B cell (primary cell): ENCODE results near the gene C1orf185. TPM values are rescaled to one million over a fixed set of nuclear protein-coding genes. Genes with fewer than 3 reads are reported as not detected.

Experiments used
- ATAC-seq: fragments of 200-7000 bp; cut with Tn5 transposase; one replicate; pipeline ENCODE4 v1.10.0; 2021; ENCODE audit warnings: low read depth, mild to moderate bottlenecking, moderate number of reproducible peaks, moderate library complexity
- CTCF ChIA-PET: fragments of 350-600 bp; sonication (Branson Sonifier 250); formaldehyde crosslinking; loops from one replicate; lab custom pipeline; 2021; ENCODE audit warnings: antibody characterized with exemption, inconsistent platforms; lab: Charles Lee
- POLR2A ChIA-PET: fragments of 350-600 bp; sonication (Branson Sonifier 250); formaldehyde crosslinking; loops from one replicate; lab custom pipeline; 2021; ENCODE audit warnings: antibody characterized with exemption; lab: Charles Lee
- DNase-seq: peaks from one replicate; pipeline ENCODE4 v3.0.0; 2013
- H2AFZ ChIP-seq: 2 replicates; pipeline ENCODE4 v1.6.1; 2012; ENCODE audit warnings: mild to moderate bottlenecking, low read depth, low read length; ENCODE audit not compliant: insufficient read depth, poor library complexity, severe bottlenecking
- H3K27ac ChIP-seq, 2 donors: 1 replicate in 1 of 2; 2 replicates in 1 of 2; pipeline ENCODE4 v1.5.1; 2012 to 2013; ENCODE audit warnings: low read length in 2 of 2, mild to moderate bottlenecking in 2 of 2, moderate library complexity in 1 of 2
- H3K27me3 ChIP-seq, 4 experiments: fragments of 200-600 bp in 1 of 4; sonication (generic) in 1 of 4; replicated peaks in 1 of 4; 1 replicate in 2 of 4; 2 replicates in 2 of 4; pipeline versions ENCODE4 v1.6.1 to v1.7.0; 2013 to 2016; ENCODE audit warnings: low read length in 3 of 4, mild to moderate bottlenecking in 2 of 4, mixed read lengths in 1 of 4, moderate library complexity in 1 of 4; ENCODE audit not compliant: insufficient read depth in 4 of 4, control insufficient read depth in 3 of 4; ENCODE audit errors: control extremely low read depth in 1 of 4
- H3K36me3 ChIP-seq, 2 experiments: replicated peaks in 1 of 2; 1 replicate in 1 of 2; 2 replicates in 1 of 2; pipeline versions ENCODE4 v1.6.1 to v1.7.1; 2013; ENCODE audit warnings: low read length in 1 of 2; ENCODE audit not compliant: insufficient read depth in 2 of 2, control insufficient read depth in 1 of 2; ENCODE audit errors: control extremely low read depth in 1 of 2, extremely low read depth in 1 of 2
- H3K4me1 ChIP-seq, 2 donors: fragments of 200-600 bp in 1 of 2; sonication (generic) in 1 of 2; 1 replicate in 1 of 2; 2 replicates in 1 of 2; pipeline versions ENCODE4 v1.5.1 to v1.6.1; 2013 to 2017; ENCODE audit warnings: low read length in 2 of 2; ENCODE audit not compliant: control insufficient read depth in 2 of 2, insufficient read depth in 2 of 2
- H3K4me2 ChIP-seq: replicated peaks from 2 replicates; pipeline ENCODE3; 2012; ENCODE audit warnings: mild to moderate bottlenecking, low read depth, low read length; ENCODE audit not compliant: poor library complexity, severe bottlenecking
- H3K4me3 ChIP-seq, 5 experiments: fragments of 200-600 bp in 1 of 5; sonication (generic) in 1 of 5; 1 replicate in 3 of 5; 2 replicates in 2 of 5; pipeline versions ENCODE4 v1.5.1 to v1.7.0; 2011 to 2016; ENCODE audit warnings: low read length in 4 of 5, mild to moderate bottlenecking in 4 of 5, low read depth in 2 of 5, control low read depth in 1 of 5, moderate library complexity in 1 of 5; ENCODE audit not compliant: insufficient read depth in 1 of 5; ENCODE audit errors: control extremely low read depth in 1 of 5, extremely low read depth in 1 of 5
- H3K79me2 ChIP-seq: fragments of 200-600 bp; sonication (generic); one replicate; pipeline ENCODE4 v1.6.0; 2016; ENCODE audit warnings: low read length; ENCODE audit not compliant: control insufficient read depth, insufficient read depth
- H3K9ac ChIP-seq: fragments of 200-600 bp; sonication (generic); 2 replicates; pipeline ENCODE4 v1.6.1; 2017; ENCODE audit warnings: mild to moderate bottlenecking, low read length, moderate library complexity
- H3K9me3 ChIP-seq, 3 donors: one replicate each; pipeline versions ENCODE4 v1.6.1 to v1.7.1; 2013; ENCODE audit warnings: low read length in 2 of 3; ENCODE audit not compliant: control insufficient read depth in 2 of 3, insufficient read depth in 1 of 3; ENCODE audit errors: control extremely low read depth in 1 of 3
- H4K20me1 ChIP-seq: 2 replicates; pipeline ENCODE4 v1.6.0; 2012; ENCODE audit warnings: mild to moderate bottlenecking, low read length; ENCODE audit not compliant: insufficient read depth, control insufficient read depth, poor library complexity, severe bottlenecking
- H3K27ac Mint-ChIP-seq: one replicate; pipeline ENCODE4 v1.8.0; 2021; ENCODE audit warnings: mixed read lengths
- H3K27me3 Mint-ChIP-seq: one replicate; pipeline ENCODE4 v1.8.0; 2021; ENCODE audit warnings: mixed read lengths
- H3K4me1 Mint-ChIP-seq: one replicate; pipeline ENCODE4 v1.8.0; 2021; ENCODE audit warnings: mixed read lengths
- H3K4me3 Mint-ChIP-seq: one replicate; pipeline ENCODE4 v1.8.0; 2021; ENCODE audit warnings: mixed read lengths
- H3K9me3 Mint-ChIP-seq: one replicate; pipeline ENCODE4 v1.8.0; 2022; ENCODE audit warnings: mixed read lengths; ENCODE audit not compliant: insufficient read depth
- EZH2 ChIP-seq: IDR thresholded peaks from 2 replicates; pipeline ENCODE4 v1.6.1; 2012; ENCODE audit warnings: borderline replicate concordance, low read depth, mild to moderate bottlenecking, moderate library complexity, low read length; ENCODE audit not compliant: insufficient read depth, poor library complexity, severe bottlenecking
- WGBS: methylation state at CpG from one replicate; pipeline ENCODE4 v1.1.5; 2013; ENCODE audit warnings: missing lambda C conversion rate; ENCODE audit not compliant: insufficient coverage; 5-methylcytosine and 5-hydroxymethylcytosine counted together
- intact Hi-C: fragments of 100-400 bp; cut with micrococcal nuclease; formaldehyde crosslinking; loops from one replicate; pipeline ENCODE4 v1.10.0; 2022
- polyA plus RNA-seq: library from polyadenylated mRNA; depleted of rRNA; stranded (reverse); fragments of >200 nt; gene quantifications from 2 replicates; pipeline ENCODE4 v1.2.3, GENCODE V29; 2012
- total RNA-seq, 2 donors: library from RNA; stranded (reverse); fragments of 120-200 nt in 1 of 2; gene quantifications; 1 replicate in 1 of 2; 2 replicates in 1 of 2; pipeline versions ENCODE4 v1.2.3 to v1.2.4, GENCODE V29; 2013 to 2022
- TF ChIP-seq, protein P1 (sequence below): fragments of 200-600 bp; IDR thresholded peaks from one replicate; pipeline ENCODE4 v1.8.0; 2022; ENCODE audit warnings: antibody characterized with exemption, mild to moderate bottlenecking

Gene C1orf185
- total and polyA plus RNA-seq, 2 donors (not counting 1 experiment from before 2014, with no cell fraction given) = not detected

DNA sequence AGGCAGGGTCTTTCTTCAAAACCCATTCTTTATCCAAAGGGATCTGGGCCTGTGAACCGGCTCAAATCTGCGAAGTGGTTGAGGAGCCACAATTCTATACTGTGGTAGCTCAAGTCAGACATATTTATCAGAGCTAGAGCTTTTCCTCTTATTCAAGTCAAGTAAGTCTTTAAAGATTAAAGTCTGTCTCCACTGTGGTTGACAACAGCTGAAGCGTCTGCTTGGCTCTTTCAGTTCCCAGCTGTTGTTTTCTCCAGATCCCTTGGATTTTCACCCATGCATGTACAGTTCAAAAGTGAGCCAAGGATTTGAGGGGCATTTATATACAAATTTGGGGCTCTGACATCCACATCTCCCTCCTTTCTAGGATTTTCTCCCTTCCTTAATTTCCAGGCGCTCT lies 66.9 kb downstream of the C1orf185 start:
- no peak overlapping the region for H3K4me2 ChIP-seq
- no peaks in the 10 kb centered on the region for H3K27me3 ChIP-seq
- CTCF ChIA-PET = interaction anchor here (1.0 to 2.3 kb wide), 2 partner anchors 20 to 23 kb away, joined by 3 to 10 read pairs; no protein-coding TSS in a partner anchor

DNA sequence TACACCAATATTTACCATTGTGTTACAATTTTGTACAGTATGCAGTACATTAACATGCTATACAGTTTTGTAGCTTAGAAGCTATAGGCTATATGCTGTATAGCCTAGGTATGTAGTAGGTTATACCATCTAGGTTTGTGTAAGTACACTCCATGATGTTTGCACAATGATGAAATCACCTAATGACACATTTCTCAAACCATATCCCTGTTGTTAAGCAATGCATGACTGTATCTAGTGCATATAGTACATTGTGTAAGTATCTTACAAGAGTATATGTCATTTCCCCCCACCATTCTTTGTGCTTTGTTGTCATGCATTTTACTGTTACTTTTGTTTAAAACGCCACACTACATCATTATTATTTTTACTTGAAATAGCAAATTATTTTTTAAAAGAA lies 68.3 kb downstream of the C1orf185 start:
- H3K27me3 ChIP-seq = peaks cover 0 to 5% (median 2%) of the 10 kb centered on the region in 4 experiments
- no peak overlapping the region for H3K4me2 ChIP-seq
- peaks cover 0 to 4% of the 10 kb centered on the region in 2 donors for H3K4me1 ChIP-seq
- H3K36me3 ChIP-seq = no peaks in the 10 kb centered on the region
- H2AFZ ChIP-seq = no peak overlapping the region
- H3K79me2 ChIP-seq = no peaks in the 10 kb centered on the region
- H3K9me3 Mint-ChIP-seq = no peaks in the 10 kb centered on the region
- TF ChIP-seq, protein P1, sequence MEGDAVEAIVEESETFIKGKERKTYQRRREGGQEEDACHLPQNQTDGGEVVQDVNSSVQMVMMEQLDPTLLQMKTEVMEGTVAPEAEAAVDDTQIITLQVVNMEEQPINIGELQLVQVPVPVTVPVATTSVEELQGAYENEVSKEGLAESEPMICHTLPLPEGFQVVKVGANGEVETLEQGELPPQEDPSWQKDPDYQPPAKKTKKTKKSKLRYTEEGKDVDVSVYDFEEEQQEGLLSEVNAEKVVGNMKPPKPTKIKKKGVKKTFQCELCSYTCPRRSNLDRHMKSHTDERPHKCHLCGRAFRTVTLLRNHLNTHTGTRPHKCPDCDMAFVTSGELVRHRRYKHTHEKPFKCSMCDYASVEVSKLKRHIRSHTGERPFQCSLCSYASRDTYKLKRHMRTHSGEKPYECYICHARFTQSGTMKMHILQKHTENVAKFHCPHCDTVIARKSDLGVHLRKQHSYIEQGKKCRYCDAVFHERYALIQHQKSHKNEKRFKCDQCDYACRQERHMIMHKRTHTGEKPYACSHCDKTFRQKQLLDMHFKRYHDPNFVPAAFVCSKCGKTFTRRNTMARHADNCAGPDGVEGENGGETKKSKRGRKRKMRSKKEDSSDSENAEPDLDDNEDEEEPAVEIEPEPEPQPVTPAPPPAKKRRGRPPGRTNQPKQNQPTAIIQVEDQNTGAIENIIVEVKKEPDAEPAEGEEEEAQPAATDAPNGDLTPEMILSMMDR = no peak
- TF ChIP-seq EZH2 = no peak
- peaks cover 21% of the 10 kb centered on the region for H3K27me3 Mint-ChIP-seq
- no peaks in the 10 kb centered on the region for H3K9me3 ChIP-seq
- DNase-seq (no peak), ATAC-seq (no peak)
- H3K27ac ChIP-seq = no peak overlapping the region
- H3K9ac ChIP-seq = no peak overlapping the region
- H3K4me1 Mint-ChIP-seq = peaks cover 2% of the 10 kb centered on the region
- CTCF ChIA-PET = interaction anchor here (2.3 kb wide), 1 partner anchor 19 kb away, joined by 10 read pairs; no protein-coding TSS in a partner anchor
- POLR2A ChIA-PET = no interaction called here
- H3K4me3 ChIP-seq = no peak overlapping the region
- no CpG with 5 or more reads among the region's 1 CpG for WGBS
- intact Hi-C loops = no loop called here
- no peak overlapping the region for H3K4me3 Mint-ChIP-seq
- no peak overlapping the region for H3K27ac Mint-ChIP-seq
- H4K20me1 ChIP-seq = no peaks in the 10 kb centered on the region

More for the DNA sequence above, 66.9 kb downstream of the C1orf185 start:
- no peak overlapping the region for H3K9ac ChIP-seq
- Mint-ChIP-seq H3K9me3 (no peaks in the 10 kb centered on the region), H3K27me3 (peaks cover 13% of the 10 kb centered on the region), H3K4me3 (no peak overlapping the region), H3K27ac (no peak overlapping the region), H3K4me1 (peaks cover 2% of the 10 kb centered on the region)
- DNase-seq (no peak), ATAC-seq (no peak)
- POLR2A ChIA-PET = no interaction called here
- intact Hi-C loops = no loop called here
- H3K27ac ChIP-seq = no peak overlapping the region
- 100% methylated on average over 1 of the region's 4 CpGs for WGBS
- no peaks in the 10 kb centered on the region for H4K20me1 ChIP-seq
- no peaks in the 10 kb centered on the region for H3K4me1 ChIP-seq
- H3K9me3 ChIP-seq = no peaks in the 10 kb centered on the region
- H3K36me3 ChIP-seq = no peaks in the 10 kb centered on the region
- no peak overlapping the region for H2AFZ ChIP-seq
- TF ChIP-seq, protein P1 = no peak
- TF ChIP-seq EZH2 = no peak
- no peak overlapping the region for H3K4me3 ChIP-seq
- no peaks in the 10 kb centered on the region for H3K79me2 ChIP-seq
